ENCODE data around the gene AHCTF1. TPM values are rescaled to one million over a fixed set of nuclear protein-coding genes. Genes with fewer than 3 reads are reported as not detected.

The AHCTF1 gene
- total RNA-seq, 1 donor from 2014 or later: 20.2 TPM

DNA sequence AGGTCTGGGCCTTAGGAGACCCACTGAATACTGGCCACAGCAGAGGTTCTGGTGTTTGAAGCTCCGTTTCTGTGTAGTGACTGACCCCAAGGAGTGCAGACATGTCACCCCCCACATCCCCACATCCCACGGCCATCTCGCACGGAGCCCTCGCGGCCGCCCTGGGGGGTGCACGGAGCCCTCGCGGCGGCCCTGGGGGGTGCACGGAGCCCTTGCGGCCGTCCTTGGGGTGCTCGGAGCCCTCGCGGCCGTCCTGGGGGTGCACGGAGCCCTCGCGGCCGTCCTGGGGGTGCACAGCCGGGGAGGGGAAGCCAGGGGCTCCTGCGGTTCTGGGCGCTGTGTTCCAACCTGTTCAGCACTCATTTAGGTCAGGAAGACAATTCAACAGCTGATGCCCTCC is 139.1 kb downstream of the AHCTF1 start:
- Mint-ChIP-seq H3K36me3 (ENCODE audit: low read depth, unreplicated experiment) (no peaks in the 10 kb centered on the region), H3K27me3 (ENCODE audit: unreplicated experiment) (peaks cover 17% of the 10 kb centered on the region), H3K4me3 (ENCODE audit: unreplicated experiment) (no peak overlapping the region), H3K4me1 (ENCODE audit: unreplicated experiment) (peaks cover 6% of the 10 kb centered on the region), H3K9me3 (ENCODE audit: unreplicated experiment) (no peaks in the 10 kb centered on the region), H3K27ac (ENCODE audit: unreplicated experiment) (no peak overlapping the region)
- no peak for DNase-seq (ENCODE audit: low spot score)
- TF ChIP-seq, protein P1, sequence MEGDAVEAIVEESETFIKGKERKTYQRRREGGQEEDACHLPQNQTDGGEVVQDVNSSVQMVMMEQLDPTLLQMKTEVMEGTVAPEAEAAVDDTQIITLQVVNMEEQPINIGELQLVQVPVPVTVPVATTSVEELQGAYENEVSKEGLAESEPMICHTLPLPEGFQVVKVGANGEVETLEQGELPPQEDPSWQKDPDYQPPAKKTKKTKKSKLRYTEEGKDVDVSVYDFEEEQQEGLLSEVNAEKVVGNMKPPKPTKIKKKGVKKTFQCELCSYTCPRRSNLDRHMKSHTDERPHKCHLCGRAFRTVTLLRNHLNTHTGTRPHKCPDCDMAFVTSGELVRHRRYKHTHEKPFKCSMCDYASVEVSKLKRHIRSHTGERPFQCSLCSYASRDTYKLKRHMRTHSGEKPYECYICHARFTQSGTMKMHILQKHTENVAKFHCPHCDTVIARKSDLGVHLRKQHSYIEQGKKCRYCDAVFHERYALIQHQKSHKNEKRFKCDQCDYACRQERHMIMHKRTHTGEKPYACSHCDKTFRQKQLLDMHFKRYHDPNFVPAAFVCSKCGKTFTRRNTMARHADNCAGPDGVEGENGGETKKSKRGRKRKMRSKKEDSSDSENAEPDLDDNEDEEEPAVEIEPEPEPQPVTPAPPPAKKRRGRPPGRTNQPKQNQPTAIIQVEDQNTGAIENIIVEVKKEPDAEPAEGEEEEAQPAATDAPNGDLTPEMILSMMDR (IDR thresholded peaks at IDR 0.05; ENCODE audit: unreplicated experiment): no peak

DNA sequence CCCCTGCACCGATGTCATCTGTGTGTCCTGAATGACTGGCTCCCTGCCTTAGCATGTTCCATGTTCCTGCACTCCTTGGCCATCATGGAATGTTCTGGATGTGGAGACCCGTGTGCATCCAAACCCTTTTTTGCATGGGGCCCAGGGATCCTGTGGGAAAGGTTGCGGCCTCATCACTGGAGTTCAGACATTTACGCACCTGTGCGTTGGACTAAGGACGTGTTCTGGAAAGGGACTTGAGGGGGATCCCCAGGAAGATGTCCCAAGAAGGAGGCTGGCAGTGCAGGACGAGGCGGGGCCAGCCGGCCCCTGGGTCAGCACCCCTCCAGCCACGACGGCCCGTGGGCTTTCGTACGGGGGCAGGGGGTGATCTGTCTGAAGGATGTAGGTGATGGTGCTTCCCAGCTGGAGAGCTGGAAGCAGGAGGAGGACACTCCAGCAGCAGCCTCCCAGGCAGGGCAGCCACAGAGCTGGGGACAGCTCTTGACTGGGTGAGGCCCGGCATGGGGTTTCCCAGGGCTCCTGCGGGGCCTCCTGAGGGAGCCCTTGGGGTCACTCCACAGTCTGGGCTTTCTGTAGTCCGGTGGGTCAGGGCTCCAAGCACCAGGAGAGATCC is 140.3 kb downstream of the AHCTF1 start:
- peaks cover 17% of the 10 kb centered on the region for H3K27me3 Mint-ChIP-seq (ENCODE audit: unreplicated experiment)
- H3K9me3 Mint-ChIP-seq (ENCODE audit: unreplicated experiment): no peaks in the 10 kb centered on the region
- peaks cover 6% of the 10 kb centered on the region for H3K4me1 Mint-ChIP-seq (ENCODE audit: unreplicated experiment)
- no peak for DNase-seq (ENCODE audit: low spot score)
- TF ChIP-seq, protein P1 (IDR thresholded peaks at IDR 0.05; ENCODE audit: unreplicated experiment): no peak
- no peaks in the 10 kb centered on the region for H3K36me3 Mint-ChIP-seq (ENCODE audit: low read depth, unreplicated experiment)
- H3K4me3 Mint-ChIP-seq (ENCODE audit: unreplicated experiment): no peak overlapping the region
- no peak overlapping the region for H3K27ac Mint-ChIP-seq (ENCODE audit: unreplicated experiment)

DNA sequence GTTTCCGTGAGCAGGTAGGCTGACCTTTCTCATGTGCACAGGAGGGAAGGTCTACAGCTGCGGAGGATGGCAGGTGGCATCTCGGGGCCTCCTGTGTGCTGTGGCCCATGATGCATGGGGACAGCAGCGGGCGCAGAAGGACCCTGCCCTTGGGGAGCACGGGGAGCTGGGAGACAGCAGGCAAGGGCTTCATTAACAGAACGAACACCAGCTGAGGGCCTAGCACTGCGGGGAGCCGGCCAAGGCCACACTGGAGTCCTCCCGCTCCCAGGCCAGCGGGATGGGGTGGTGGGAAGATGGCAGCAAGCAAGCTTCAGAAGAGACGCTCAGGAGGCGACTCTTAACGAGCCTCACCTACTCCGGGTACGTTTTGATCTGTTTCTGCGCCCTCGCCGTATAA is 140.9 kb downstream of the AHCTF1 start:
- Mint-ChIP-seq H3K4me3 (ENCODE audit: unreplicated experiment) (no peak overlapping the region), H3K9me3 (ENCODE audit: unreplicated experiment) (peaks cover 2% of the 10 kb centered on the region), H3K36me3 (ENCODE audit: low read depth, unreplicated experiment) (peaks cover 1% of the 10 kb centered on the region), H3K4me1 (ENCODE audit: unreplicated experiment) (peaks cover 8% of the 10 kb centered on the region), H3K27ac (ENCODE audit: unreplicated experiment) (peak overlapping the region; percentile 30), H3K27me3 (ENCODE audit: unreplicated experiment) (peaks cover 22% of the 10 kb centered on the region)
- TF ChIP-seq, protein P1 (IDR thresholded peaks at IDR 0.05; ENCODE audit: unreplicated experiment): no peak
- DNase-seq (ENCODE audit: low spot score): no peak

DNA sequence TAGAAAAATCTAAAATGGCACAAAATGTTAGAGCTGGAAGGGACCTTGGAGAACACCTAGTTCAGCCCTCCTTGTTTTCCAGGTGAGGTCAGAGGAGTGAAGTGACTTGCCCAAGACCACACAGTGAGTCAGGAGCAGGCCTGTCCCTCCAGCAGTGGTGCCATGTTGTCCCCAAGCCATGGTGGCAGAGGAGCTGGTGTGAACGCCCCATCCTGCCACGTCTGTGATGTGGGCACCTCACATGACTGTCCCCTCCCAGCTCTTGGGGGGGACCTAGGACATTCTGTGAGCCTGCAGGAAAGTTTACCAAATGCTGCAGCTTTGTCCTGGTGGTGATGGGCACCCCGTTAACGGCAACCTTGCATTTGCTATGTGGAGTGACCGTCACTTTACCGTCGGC is 141.4 kb downstream of the AHCTF1 start:
- H3K27me3 Mint-ChIP-seq (ENCODE audit: unreplicated experiment): peaks cover 24% of the 10 kb centered on the region
- peaks cover 4% of the 10 kb centered on the region for H3K9me3 Mint-ChIP-seq (ENCODE audit: unreplicated experiment)
- peak overlapping the region; percentile 30 for H3K27ac Mint-ChIP-seq (ENCODE audit: unreplicated experiment)
- H3K36me3 Mint-ChIP-seq (ENCODE audit: low read depth, unreplicated experiment): peaks cover 6% of the 10 kb centered on the region
- TF ChIP-seq, protein P1 (IDR thresholded peaks at IDR 0.05; ENCODE audit: unreplicated experiment): no peak
- no peak overlapping the region for H3K4me3 Mint-ChIP-seq (ENCODE audit: unreplicated experiment)
- no peak for DNase-seq (ENCODE audit: low spot score)
- H3K4me1 Mint-ChIP-seq (ENCODE audit: unreplicated experiment): peaks cover 11% of the 10 kb centered on the region

DNA sequence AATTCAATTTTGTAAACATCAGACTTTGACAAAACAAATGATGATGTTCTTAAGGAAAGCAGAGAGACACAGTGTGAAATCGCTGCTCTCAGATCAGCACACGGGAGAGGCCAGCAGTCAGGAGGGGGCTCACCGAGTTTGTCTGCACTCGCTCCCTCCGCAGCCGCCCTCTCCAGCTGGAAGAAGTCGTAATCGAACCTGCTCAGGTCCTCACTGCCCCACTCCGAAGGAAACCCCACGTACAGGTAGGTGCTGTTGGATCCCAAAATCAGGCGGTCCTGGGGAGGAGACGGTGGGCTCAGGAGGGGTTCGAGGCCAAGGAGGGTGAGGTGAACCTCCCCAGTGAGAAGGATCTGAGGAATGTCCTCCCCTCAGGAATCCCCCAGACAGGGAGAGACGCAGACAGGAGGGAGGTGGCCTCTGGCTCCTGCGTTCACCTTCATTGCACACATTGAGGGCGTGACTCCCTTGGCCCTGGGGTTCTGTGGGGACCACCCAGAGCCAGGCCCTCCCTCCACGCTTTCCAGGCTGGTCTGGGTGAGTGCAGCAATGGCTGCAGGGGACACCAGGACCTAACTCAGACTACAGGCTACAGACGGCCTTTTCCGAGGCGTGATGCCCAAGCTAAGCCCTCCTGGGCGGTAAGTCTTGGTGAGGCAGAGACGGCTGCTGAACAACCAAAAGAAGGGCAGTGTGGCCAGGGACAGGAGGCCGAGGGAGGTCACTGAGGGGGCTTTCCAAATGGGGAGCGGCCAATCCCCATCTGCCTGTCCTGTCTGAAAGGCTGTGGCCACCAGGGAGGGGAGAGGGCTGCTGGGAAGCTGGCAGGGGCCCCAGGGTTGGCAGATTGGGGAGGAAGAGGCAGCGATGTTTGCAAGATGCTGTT is 142.1 kb downstream of the AHCTF1 start:
- no peak for DNase-seq (ENCODE audit: low spot score)
- no peak overlapping the region for H3K4me3 Mint-ChIP-seq (ENCODE audit: unreplicated experiment)

More for the DNA sequence above, 142.1 kb downstream of the AHCTF1 start:
- TF ChIP-seq, protein P1 (IDR thresholded peaks at IDR 0.05; ENCODE audit: unreplicated experiment): no peak
- Mint-ChIP-seq H3K27ac (ENCODE audit: unreplicated experiment) (no peak overlapping the region), H3K4me1 (ENCODE audit: unreplicated experiment) (peaks cover 18% of the 10 kb centered on the region), H3K9me3 (ENCODE audit: unreplicated experiment) (peaks cover 4% of the 10 kb centered on the region), H3K36me3 (ENCODE audit: low read depth, unreplicated experiment) (peaks cover 9% of the 10 kb centered on the region), H3K27me3 (ENCODE audit: unreplicated experiment) (peaks cover 26% of the 10 kb centered on the region)

Data from endothelial cell (in vitro differentiated cells).